ENCODE data around the gene TGFBRAP1.
"Not testable (repeated sequence)": the region's sequence is repeated elsewhere in the genome, so short reads cannot be mapped to it uniquely, and the experiment has no call there.

TGFBRAP1 gene

GRCh38 chr2:105269426-105269825 is 60.1 kb downstream of the TGFBRAP1 start:
- no peak for DNase-seq

- no peak for DNase-seq
Measured at GRCh38 chr2:105262651-105263091, 66.9 kb downstream of the TGFBRAP1 start.

- no peak for DNase-seq
Measured at GRCh38 chr2:105261061-105261460, 68.5 kb downstream of the TGFBRAP1 start.

- no peak for DNase-seq
Measured at GRCh38 chr2:105258835-105259350, 70.6 kb downstream of the TGFBRAP1 start.

- DNase-seq: no peak
Measured at GRCh38 chr2:105257981-105258380, 71.6 kb downstream of the TGFBRAP1 start.

GRCh38 chr2:105256431-105257047 is 73.0 kb downstream of the TGFBRAP1 start:
- no peak for DNase-seq

GRCh38 chr2:105255979-105256378 is 73.6 kb downstream of the TGFBRAP1 start:
- DNase-seq: no peak

- no peak for DNase-seq
Measured at GRCh38 chr2:105254531-105255210, 74.9 kb downstream of the TGFBRAP1 start.

GRCh38 chr2:105252271-105252670 is 77.3 kb downstream of the TGFBRAP1 start:
- no peak for DNase-seq

- DNase-seq: not testable (repeated sequence)
Measured at GRCh38 chr2:105251016-105251648, 78.4 kb downstream of the TGFBRAP1 start.

GRCh38 chr2:105249891-105250290 is 79.6 kb downstream of the TGFBRAP1 start:
- no peak for DNase-seq

GRCh38 chr2:105249181-105249580 is 80.4 kb downstream of the TGFBRAP1 start:
- no peak for DNase-seq

- DNase-seq: no peak
Measured at GRCh38 chr2:105248316-105249070, 81.0 kb downstream of the TGFBRAP1 start.

- no peak for DNase-seq
Measured at GRCh38 chr2:105244451-105244850, 85.1 kb downstream of the TGFBRAP1 start.

GRCh38 chr2:105243961-105244360 is 85.6 kb downstream of the TGFBRAP1 start:
- DNase-seq: no peak

- DNase-seq: no peak
Measured at GRCh38 chr2:105242286-105242993, 87.1 kb downstream of the TGFBRAP1 start.

- DNase-seq: no peak
Measured at GRCh38 chr2:105241443-105241842, 88.1 kb downstream of the TGFBRAP1 start, which contains the start of gene GPR45. GPR45 (plus strand) TSS chr2:105241743; CDS start chr2:105241859, 116 bp downstream.

- no peak for DNase-seq
Measured at GRCh38 chr2:105239924-105240323, 89.6 kb downstream of the TGFBRAP1 start.

GRCh38 chr2:105238664-105239240 is 90.8 kb downstream of the TGFBRAP1 start:
- DNase-seq: no peak

GRCh38 chr2:105237045-105237765 is 92.3 kb downstream of the TGFBRAP1 start:
- no peak for DNase-seq

GRCh38 chr2:105236060-105236424 is 93.5 kb downstream of the TGFBRAP1 start:
- DNase-seq: no peak

All from KG1 (cell line).